ENCODE measurements around the gene TAX1BP1. TPM values are rescaled to one million over a fixed set of nuclear protein-coding genes. Genes with fewer than 3 reads are reported as not detected.

Gene TAX1BP1
- total and polyA plus RNA-seq, 4 donors, result 35.7 to 57.1 (median 52.9) TPM

DNA sequence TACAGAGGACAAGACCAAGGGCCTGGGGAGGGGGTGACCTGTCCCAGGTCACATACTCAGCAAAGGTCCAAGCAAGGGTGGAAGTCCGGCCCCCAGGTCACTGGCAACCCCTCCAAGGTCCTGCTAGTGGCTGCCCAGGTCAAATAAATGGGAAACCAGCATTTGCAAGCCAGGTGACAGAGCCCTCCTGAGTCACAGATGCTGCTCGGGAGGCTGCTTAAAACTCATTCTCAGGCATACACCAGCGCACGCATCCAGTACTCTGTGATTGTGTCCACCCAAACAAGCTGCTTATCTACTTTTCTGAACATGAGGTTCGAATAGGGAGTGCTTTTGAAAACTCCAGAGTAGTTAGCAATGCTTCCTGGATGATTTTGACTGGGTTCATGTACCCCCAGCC, 130.6 kb downstream of the TAX1BP1 start:
- no peak overlapping the region for H3K9ac ChIP-seq (ENCODE audit: low read depth in 1 of 2, low read length in 2 of 2)
- H3K27ac ChIP-seq (ENCODE audit: low read depth in 1 of 2, low read length in 2 of 2), result no peak overlapping the region
- no peaks in the 10 kb centered on the region for H3K36me3 ChIP-seq (ENCODE audit: control insufficient read depth in 4 of 4, insufficient read depth in 3 of 4, low read depth in 1 of 4, low read length in 3 of 4)
- TF ChIP-seq GABPA (IDR thresholded peaks at IDR 0.05 in 1 of 2, conservative IDR thresholded peaks at IDR 0.05 in 1 of 2), result no peak
- TF ChIP-seq FOXA2 (IDR thresholded peaks at IDR 0.05), result no peak
- TF ChIP-seq FOXA1 (IDR thresholded peaks at IDR 0.05), result no peak
- no peak for TF ChIP-seq HNF4G (IDR thresholded peaks at IDR 0.05)
- no peak for TF ChIP-seq CTCF (IDR thresholded peaks at IDR 0.05; ENCODE audit: low read depth, low read length, missing input control)
- no peak for TF ChIP-seq EGR1 (IDR thresholded peaks at IDR 0.05; ENCODE audit: low read depth in 2 of 2)
- TF ChIP-seq NR2F2 (IDR thresholded peaks at IDR 0.05), result no peak
- TF ChIP-seq REST (IDR thresholded peaks at IDR 0.05), result no peak
- no peak for TF ChIP-seq TAF1 (conservative IDR thresholded peaks at IDR 0.05)
- no peak for TF ChIP-seq JUND (IDR thresholded peaks at IDR 0.05)
- no peak for TF ChIP-seq MAX (IDR thresholded peaks at IDR 0.05)
- TF ChIP-seq, protein P1, sequence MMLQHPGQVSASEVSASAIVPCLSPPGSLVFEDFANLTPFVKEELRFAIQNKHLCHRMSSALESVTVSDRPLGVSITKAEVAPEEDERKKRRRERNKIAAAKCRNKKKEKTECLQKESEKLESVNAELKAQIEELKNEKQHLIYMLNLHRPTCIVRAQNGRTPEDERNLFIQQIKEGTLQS (IDR thresholded peaks at IDR 0.05), result no peak
- TF ChIP-seq YY1 (IDR thresholded peaks at IDR 0.05), result no peak
- TF ChIP-seq HNF4A (conservative IDR thresholded peaks at IDR 0.05), result no peak
- TF ChIP-seq, protein P2, sequence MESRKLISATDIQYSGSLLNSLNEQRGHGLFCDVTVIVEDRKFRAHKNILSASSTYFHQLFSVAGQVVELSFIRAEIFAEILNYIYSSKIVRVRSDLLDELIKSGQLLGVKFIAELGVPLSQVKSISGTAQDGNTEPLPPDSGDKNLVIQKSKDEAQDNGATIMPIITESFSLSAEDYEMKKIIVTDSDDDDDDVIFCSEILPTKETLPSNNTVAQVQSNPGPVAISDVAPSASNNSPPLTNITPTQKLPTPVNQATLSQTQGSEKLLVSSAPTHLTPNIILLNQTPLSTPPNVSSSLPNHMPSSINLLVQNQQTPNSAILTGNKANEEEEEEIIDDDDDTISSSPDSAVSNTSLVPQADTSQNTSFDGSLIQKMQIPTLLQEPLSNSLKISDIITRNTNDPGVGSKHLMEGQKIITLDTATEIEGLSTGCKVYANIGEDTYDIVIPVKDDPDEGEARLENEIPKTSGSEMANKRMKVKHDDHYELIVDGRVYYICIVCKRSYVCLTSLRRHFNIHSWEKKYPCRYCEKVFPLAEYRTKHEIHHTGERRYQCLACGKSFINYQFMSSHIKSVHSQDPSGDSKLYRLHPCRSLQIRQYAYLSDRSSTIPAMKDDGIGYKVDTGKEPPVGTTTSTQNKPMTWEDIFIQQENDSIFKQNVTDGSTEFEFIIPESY (IDR thresholded peaks at IDR 0.05), result no peak
- no peak for TF ChIP-seq SP1 (IDR thresholded peaks at IDR 0.05)
- no peak for TF ChIP-seq RAD21 (IDR thresholded peaks at IDR 0.05)
- no peak for TF ChIP-seq RXRA (IDR thresholded peaks at IDR 0.05)
- H3K27me3 ChIP-seq (ENCODE audit: control insufficient read depth in 4 of 4, insufficient read depth in 4 of 4, low read length in 3 of 4), result no peaks in the 10 kb centered on the region
- DNase-seq (ENCODE audit: low spot score), result no peak
- no peak overlapping the region for H3K4me3 ChIP-seq (ENCODE audit: low read depth in 1 of 3, low read length in 3 of 3)
- WGBS, result 96% methylated on average over 5 of the region's 5 CpGs
- H3K9me3 ChIP-seq (ENCODE audit: control insufficient read depth in 4 of 4, low read length in 3 of 4), result no peaks in the 10 kb centered on the region
- peaks cover 0 to 21% (median 13%) of the 10 kb centered on the region in 4 donors for H3K4me1 ChIP-seq (ENCODE audit: control insufficient read depth in 4 of 4, insufficient read depth in 4 of 4, low read length in 3 of 4)

Measured in liver (tissue), 9 donors.